ENCODE measurements around the gene JUN.

JUN gene

DNA sequence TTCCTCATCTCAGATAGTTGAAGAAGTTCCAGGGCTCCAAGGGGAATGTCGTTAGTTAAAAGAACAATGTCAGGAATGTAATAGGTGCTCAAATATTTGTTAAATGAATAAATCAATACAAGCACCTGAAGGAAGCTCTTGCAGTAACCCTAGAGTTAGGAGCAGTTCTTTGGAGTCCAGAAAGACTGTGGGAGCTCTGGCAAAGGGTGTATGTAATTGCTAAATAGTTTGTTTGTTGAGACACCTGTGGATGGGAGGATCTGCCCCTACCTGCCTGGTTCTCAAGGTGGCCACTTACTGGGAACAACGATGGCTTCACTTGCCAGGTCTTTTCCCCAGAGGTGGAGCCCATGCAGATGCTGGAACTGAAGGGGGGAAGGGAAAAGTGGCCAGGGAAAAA lies 27.5 kb upstream of the JUN start:
- H3K9me3 ChIP-seq (ENCODE audit: insufficient read depth, low read depth, low read length), result no peaks in the 10 kb centered on the region

GRCh38 chr1:58809325-58810010 lies 25.6 kb upstream of the JUN start:
- no peak overlapping the region for H3K4me3 ChIP-seq (ENCODE audit: low read length, poor library complexity, severe bottlenecking)
- no peaks in the 10 kb centered on the region for H3K27me3 ChIP-seq (ENCODE audit: insufficient read depth, low read length, poor library complexity, severe bottlenecking)
- H3K4me2 ChIP-seq (ENCODE audit: low read depth, low read length, poor library complexity, severe bottlenecking), result no peak overlapping the region
- TF ChIP-seq CTCF (conservative IDR thresholded peaks at IDR 0.05; ENCODE audit: low read length) (no peak), EZH2phosphoT487 (IDR thresholded peaks at IDR 0.05; ENCODE audit: borderline replicate concordance) (no peak)
- no peaks in the 10 kb centered on the region for H3K9me3 ChIP-seq (ENCODE audit: insufficient read depth, low read depth, low read length)
- peaks cover 7% of the 10 kb centered on the region for H3K4me1 ChIP-seq (ENCODE audit: insufficient read depth, low read length, poor library complexity, severe bottlenecking)
- H4K20me1 ChIP-seq (ENCODE audit: insufficient read depth, low read length, poor library complexity, severe bottlenecking), result no peaks in the 10 kb centered on the region
- H3F3A ChIP-seq (ENCODE audit: low read depth), result no peaks in the 10 kb centered on the region
- no peaks in the 10 kb centered on the region for H3K36me3 ChIP-seq (ENCODE audit: insufficient read depth, low read length)
- H3K79me2 ChIP-seq (ENCODE audit: insufficient read depth, low read length), result no peaks in the 10 kb centered on the region
- no peak overlapping the region for H3K9ac ChIP-seq (ENCODE audit: low read depth, low read length, poor library complexity, severe bottlenecking)
- peak overlapping the region; percentile 17; the same call in 1 of the 2 replicates for H2AFZ ChIP-seq (ENCODE audit: low read length)
- no peaks in the 10 kb centered on the region for H3K9me2 ChIP-seq (replicated peaks; ENCODE audit: low read depth, low read length)

More for the DNA sequence above, 27.5 kb upstream of the JUN start:
- Histone ChIP-seq H3K9ac (ENCODE audit: low read depth, low read length, poor library complexity, severe bottlenecking) (no peak overlapping the region), H3K36me3 (ENCODE audit: insufficient read depth, low read length) (no peaks in the 10 kb centered on the region), H3K4me2 (ENCODE audit: low read depth, low read length, poor library complexity, severe bottlenecking) (no peak overlapping the region), H3K27me3 (ENCODE audit: insufficient read depth, low read length, poor library complexity, severe bottlenecking) (no peaks in the 10 kb centered on the region), H3K4me3 (ENCODE audit: low read length, poor library complexity, severe bottlenecking) (no peak overlapping the region), H2AFZ (ENCODE audit: low read length) (no peak overlapping the region), H3F3A (ENCODE audit: low read depth) (no peaks in the 10 kb centered on the region), H4K20me1 (ENCODE audit: insufficient read depth, low read length, poor library complexity, severe bottlenecking) (no peaks in the 10 kb centered on the region), H3K79me2 (ENCODE audit: insufficient read depth, low read length) (no peaks in the 10 kb centered on the region), H3K9me2 (replicated peaks; ENCODE audit: low read depth, low read length) (no peaks in the 10 kb centered on the region), H3K4me1 (ENCODE audit: insufficient read depth, low read length, poor library complexity, severe bottlenecking) (peaks cover 15% of the 10 kb centered on the region)
- no peak for TF ChIP-seq EZH2phosphoT487 (IDR thresholded peaks at IDR 0.05; ENCODE audit: borderline replicate concordance)
- no peak for TF ChIP-seq CTCF (conservative IDR thresholded peaks at IDR 0.05; ENCODE audit: low read length)

DNA sequence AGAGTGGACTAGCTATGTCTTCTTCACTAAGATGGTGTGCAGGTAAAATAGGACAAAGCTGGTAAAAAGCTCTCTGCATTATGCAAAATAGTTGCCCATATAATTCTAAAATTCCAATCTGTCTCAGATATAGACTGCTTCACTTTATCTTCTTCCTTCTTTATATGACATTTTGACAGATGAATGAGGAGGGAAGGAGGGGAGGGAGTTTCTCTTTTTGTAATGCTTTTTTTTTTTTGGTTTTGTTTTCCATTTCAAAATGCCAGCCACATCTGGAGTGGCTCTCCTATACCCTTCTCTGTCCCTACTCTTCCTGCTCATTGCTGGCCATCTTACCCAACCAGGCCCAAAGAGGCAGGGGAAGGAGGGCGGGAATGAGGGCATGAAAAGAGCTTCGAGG lies 24.2 kb upstream of the JUN start:
- Histone ChIP-seq H3K9me2 (replicated peaks; ENCODE audit: low read depth, low read length) (no peaks in the 10 kb centered on the region), H3K9ac (ENCODE audit: low read depth, low read length, poor library complexity, severe bottlenecking) (no peak overlapping the region), H3K4me3 (ENCODE audit: low read length, poor library complexity, severe bottlenecking) (no peak overlapping the region), H3K79me2 (ENCODE audit: insufficient read depth, low read length) (no peaks in the 10 kb centered on the region), H3K4me2 (ENCODE audit: low read depth, low read length, poor library complexity, severe bottlenecking) (no peak overlapping the region), H3K36me3 (ENCODE audit: insufficient read depth, low read length) (no peaks in the 10 kb centered on the region), H3K9me3 (ENCODE audit: insufficient read depth, low read depth, low read length) (no peaks in the 10 kb centered on the region), H3F3A (ENCODE audit: low read depth) (no peaks in the 10 kb centered on the region), H3K4me1 (ENCODE audit: insufficient read depth, low read length, poor library complexity, severe bottlenecking) (peaks cover 7% of the 10 kb centered on the region), H3K27me3 (ENCODE audit: insufficient read depth, low read length, poor library complexity, severe bottlenecking) (no peaks in the 10 kb centered on the region), H2AFZ (ENCODE audit: low read length) (no peak overlapping the region), H4K20me1 (ENCODE audit: insufficient read depth, low read length, poor library complexity, severe bottlenecking) (no peaks in the 10 kb centered on the region)
- TF ChIP-seq CTCF (conservative IDR thresholded peaks at IDR 0.05; ENCODE audit: low read length) (no peak), EZH2phosphoT487 (IDR thresholded peaks at IDR 0.05; ENCODE audit: borderline replicate concordance) (no peak)

Measured in Loucy (cell line).